Epithelial cell of esophagus (primary cell): ENCODE results near the gene ASTN2.
A peak's percentile ranks its signal among the peaks of the same experiment; 100 is the strongest.

Experiments
- DNase-seq: peaks from one replicate; pipeline ENCODE4 v3.0.0; 2010; ENCODE audit warnings: low read depth
- H3K4me3 ChIP-seq: 2 replicates; pipeline ENCODE4 v1.5.1; 2011; ENCODE audit warnings: mild to moderate bottlenecking, low read length, control low read depth
- TF ChIP-seq, protein P1 (sequence below): IDR thresholded peaks from 2 replicates; pipeline ENCODE4 v1.5.1; 2011; ENCODE audit warnings: low read depth, mild to moderate bottlenecking, low read length, control low read depth, inconsistent platforms; ENCODE audit not compliant: insufficient read depth; ENCODE audit errors: missing control alignments

ASTN2 gene

DNA sequence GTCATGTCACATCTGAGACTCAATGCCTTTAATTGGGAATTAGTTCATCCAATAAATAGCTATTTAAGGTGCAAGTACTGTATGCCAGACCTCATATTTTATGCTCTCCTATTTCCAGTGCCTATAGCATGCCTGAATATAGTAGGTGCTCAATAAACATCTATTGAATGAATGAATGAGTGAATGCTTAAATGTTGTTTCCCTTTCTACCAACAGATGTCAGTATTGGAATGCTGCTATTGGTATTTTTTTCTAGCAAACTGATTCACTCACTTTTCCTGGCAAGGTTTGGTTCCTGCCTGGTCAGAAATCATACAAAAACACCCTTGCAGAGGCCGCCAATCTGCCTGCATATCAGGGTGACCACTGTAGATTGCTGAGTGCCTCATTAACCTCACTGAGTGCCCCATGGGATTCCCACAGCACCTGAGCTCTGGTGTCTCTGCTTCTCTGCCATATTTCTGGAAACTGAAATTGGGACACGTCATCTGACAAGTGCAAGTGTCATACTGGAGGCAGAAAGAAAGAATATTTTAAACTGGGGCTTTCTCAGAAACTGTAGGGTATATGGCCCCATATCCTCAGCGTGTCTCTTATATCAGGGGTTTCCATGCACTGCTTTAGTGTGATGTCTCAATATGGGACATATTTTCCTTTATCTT lies 368.1 kb downstream of the ASTN2 start:
- DNase-seq: no peak
- TF ChIP-seq, protein P1, sequence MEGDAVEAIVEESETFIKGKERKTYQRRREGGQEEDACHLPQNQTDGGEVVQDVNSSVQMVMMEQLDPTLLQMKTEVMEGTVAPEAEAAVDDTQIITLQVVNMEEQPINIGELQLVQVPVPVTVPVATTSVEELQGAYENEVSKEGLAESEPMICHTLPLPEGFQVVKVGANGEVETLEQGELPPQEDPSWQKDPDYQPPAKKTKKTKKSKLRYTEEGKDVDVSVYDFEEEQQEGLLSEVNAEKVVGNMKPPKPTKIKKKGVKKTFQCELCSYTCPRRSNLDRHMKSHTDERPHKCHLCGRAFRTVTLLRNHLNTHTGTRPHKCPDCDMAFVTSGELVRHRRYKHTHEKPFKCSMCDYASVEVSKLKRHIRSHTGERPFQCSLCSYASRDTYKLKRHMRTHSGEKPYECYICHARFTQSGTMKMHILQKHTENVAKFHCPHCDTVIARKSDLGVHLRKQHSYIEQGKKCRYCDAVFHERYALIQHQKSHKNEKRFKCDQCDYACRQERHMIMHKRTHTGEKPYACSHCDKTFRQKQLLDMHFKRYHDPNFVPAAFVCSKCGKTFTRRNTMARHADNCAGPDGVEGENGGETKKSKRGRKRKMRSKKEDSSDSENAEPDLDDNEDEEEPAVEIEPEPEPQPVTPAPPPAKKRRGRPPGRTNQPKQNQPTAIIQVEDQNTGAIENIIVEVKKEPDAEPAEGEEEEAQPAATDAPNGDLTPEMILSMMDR: peak; percentile 26
- H3K4me3 ChIP-seq: no peak overlapping the region

DNA sequence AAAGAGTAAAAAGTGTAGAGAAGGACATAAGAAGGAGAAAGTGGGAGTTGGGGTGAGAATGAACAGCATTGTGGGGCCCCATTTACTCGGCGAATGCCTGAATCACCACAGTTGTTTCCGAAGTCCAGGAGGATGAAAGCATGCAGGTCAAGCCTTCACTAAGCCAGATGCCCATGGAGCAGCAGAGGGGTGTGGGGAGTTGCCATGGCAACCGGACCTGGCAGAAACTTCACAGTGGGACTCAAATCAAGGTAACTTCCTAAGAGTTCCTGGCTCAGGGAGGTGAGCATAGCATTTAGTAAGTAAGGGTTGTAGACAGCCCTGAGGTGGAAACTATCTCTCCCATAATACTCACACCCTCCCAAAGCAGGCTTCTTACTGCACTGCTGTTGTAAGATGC lies 370.6 kb downstream of the ASTN2 start:
- DNase-seq: no peak
- TF ChIP-seq, protein P1: no peak
- no peak overlapping the region for H3K4me3 ChIP-seq

DNA sequence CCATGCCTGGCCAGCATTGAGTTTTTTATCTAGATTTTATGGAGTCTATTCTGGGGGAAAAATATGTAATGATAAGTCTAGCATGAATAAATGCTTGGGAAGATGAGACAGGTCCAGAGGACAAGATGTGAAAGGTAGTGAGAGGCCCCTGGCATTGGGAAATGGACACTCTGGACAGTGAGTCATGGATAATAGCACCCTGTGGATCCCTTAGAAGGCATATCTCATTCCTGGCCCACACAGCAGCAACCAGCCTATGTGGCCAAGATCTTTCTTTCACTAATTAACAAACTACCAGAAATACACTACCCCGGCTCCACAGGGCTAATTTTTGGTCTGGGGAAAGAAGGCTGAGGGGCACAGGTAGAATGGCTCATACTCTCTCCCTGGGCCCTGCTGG lies 371.7 kb downstream of the ASTN2 start:
- no peak for DNase-seq
- TF ChIP-seq, protein P1: no peak
- H3K4me3 ChIP-seq: no peak overlapping the region

DNA sequence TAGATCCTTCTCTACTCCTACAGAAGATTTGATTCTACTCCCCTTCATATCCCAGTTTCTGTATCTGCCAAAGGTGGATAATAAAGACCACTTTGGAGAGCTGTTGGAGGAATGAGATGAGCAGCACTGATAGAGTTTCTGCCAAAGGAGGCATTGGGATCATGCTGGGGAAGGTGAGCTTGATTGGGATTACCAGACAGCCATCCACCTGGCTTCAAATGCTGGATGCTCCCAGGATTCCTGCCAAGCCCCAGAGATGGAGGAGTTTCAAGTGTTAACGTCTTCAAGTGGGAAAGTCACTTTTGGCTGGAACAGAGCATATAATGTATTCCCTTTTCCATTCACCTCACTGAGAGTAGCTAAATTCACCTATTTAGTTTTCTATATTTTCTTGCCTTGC lies 379.3 kb downstream of the ASTN2 start:
- H3K4me3 ChIP-seq: no peak overlapping the region
- TF ChIP-seq, protein P1: no peak
- DNase-seq: no peak

DNA sequence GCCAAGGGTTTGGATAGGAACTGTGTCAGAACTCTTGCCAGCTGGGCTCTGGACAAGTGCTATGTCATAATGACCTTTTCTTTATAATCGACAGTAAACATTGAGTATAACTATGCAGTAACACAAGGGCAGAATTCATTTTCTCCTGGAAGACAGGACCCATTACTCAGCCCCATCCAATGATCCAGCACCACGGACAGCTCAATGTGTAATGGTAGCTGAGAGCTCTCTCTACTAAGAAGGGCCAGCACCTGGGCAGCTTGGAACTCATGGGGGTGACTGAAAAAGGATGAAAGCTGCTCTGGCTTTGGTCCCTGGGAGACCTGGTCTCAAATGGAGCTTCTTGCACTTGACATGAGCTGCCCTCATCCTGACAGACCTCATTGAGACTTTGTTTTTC lies 380.0 kb downstream of the ASTN2 start:
- H3K4me3 ChIP-seq: no peak overlapping the region
- TF ChIP-seq, protein P1: no peak
- peak; percentile 53 for DNase-seq

DNA sequence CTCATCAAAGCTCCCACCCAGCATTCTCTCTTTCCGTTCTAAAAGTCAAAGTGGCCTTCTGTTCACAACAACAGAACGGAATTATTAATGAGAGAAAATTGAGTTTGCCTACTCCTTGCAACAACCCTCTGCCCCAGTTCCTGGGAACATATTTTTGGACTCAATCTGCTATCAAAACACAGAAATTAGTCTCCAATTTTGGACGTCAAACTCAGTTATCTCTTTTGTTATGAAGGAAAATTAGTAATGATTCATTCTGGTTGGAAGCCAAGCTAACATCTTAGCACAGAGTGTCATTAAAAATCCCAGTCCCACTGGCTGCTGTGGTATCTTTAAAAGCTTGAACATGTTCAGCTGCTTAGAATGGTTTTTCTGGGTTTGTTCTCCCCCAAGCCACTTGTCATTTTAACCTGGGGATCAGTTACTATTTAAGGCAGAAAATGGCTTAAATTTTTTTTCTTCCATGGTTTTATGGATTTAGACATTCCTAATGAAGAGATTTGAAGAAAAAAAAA lies 384.5 kb downstream of the ASTN2 start:
- H3K4me3 ChIP-seq: no peak overlapping the region
- no peak for DNase-seq
- TF ChIP-seq, protein P1: no peak

DNA sequence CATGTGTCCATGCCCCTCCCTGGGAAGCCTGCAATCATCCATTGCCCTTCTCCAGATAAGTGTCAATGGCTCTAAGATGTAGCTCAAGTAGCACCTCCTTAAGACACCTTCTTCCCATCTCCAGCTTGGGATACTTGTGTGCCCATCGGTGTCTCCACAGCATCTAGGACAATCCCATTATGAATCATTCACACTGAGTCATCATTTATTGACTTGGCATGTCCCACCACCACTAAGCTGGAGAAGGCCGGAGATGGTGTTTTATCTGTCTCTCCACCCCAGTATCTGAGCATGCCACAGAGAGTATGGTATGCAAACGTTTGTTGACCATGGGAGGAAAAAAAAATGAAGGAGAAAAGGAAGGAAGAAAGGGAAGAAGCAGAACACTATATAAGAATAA lies 385.5 kb downstream of the ASTN2 start:
- no peak overlapping the region for H3K4me3 ChIP-seq
- TF ChIP-seq, protein P1: no peak
- DNase-seq: no peak
